WERI-Rb-1 (cell line): Measurements from ENCODE around the gene EBF4.

ENCODE experiments used
- DNase-seq: peaks from one replicate; pipeline ENCODE4 v3.0.0-alpha.2; 2020
- H3K27ac ChIP-seq: fragments of 250-450 bp; sonication (Bioruptor Pico); 2 replicates; pipeline ENCODE4 v1.5.1; 2020; ENCODE audit warnings: mild to moderate bottlenecking, moderate library complexity
- H3K27me3 ChIP-seq: fragments of 250-450 bp; sonication (Bioruptor Pico); 2 replicates; pipeline ENCODE4 v1.5.1; 2021; ENCODE audit warnings: mild to moderate bottlenecking, low read depth, moderate library complexity; ENCODE audit not compliant: insufficient read depth, severe bottlenecking
- H3K36me3 ChIP-seq: fragments of 250-450 bp; sonication (Bioruptor Pico); 2 replicates; pipeline ENCODE4 v1.5.1; 2020; ENCODE audit warnings: mild to moderate bottlenecking, moderate library complexity
- H3K4me3 ChIP-seq: 2 replicates; pipeline ENCODE4 v1.5.1; 2011; ENCODE audit warnings: low read depth, mild to moderate bottlenecking, control low read depth, low read length
- H3K9me3 ChIP-seq: fragments of 250-450 bp; sonication (Bioruptor Pico); 2 replicates; pipeline ENCODE4 v1.5.1; 2021; ENCODE audit warnings: mild to moderate bottlenecking, moderate library complexity; ENCODE audit not compliant: severe bottlenecking
- TF ChIP-seq, protein P1 (sequence below): IDR thresholded peaks from 2 replicates; pipeline ENCODE4 v1.5.1; 2011; ENCODE audit warnings: low read depth, mild to moderate bottlenecking, control low read depth, inconsistent platforms, low read length

Gene EBF4

DNA sequence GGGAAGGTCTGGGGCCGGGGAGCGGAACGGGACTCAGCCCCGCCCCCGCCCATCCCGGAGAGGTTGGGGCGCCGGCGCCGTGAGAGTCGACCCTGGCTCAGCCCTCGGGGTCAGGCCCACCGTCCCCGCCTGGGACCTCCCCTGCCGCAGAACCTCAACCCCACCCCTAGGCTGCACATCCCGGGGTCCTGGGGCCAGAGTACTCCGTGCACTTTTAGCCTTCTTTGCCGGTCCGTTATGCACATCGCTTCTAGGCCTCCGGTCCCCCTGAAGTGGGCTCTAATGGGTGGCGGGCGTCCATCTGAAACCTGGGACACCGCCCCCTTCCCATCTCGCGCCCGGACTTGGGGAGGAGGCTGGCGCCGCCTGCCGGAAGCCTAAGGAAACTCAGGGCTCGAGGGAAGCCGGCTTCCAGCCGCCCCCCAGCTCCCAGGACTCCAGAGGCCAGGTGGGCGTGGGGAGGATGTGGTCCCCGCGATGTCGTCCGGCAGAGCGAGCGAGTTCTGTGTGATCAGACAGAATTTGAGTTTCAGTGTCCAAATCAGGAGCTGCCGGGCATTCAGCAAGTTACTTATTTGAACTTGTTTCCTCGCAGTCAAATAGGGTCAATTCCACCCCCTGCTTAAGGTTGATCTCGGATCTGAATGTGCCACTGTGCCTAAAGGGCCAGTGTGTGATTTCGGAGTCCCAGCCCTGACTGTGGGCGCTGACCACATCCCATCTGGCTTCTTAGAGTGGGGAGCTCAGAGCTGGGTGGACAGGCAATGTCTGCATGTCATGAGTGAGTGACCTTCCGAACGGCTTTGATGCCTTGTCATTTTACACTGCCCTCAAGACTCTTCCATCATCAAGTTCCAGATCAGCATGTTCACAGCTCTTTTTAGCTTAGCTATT lies 60.2 kb downstream of the EBF4 start:
- TF ChIP-seq, protein P1, sequence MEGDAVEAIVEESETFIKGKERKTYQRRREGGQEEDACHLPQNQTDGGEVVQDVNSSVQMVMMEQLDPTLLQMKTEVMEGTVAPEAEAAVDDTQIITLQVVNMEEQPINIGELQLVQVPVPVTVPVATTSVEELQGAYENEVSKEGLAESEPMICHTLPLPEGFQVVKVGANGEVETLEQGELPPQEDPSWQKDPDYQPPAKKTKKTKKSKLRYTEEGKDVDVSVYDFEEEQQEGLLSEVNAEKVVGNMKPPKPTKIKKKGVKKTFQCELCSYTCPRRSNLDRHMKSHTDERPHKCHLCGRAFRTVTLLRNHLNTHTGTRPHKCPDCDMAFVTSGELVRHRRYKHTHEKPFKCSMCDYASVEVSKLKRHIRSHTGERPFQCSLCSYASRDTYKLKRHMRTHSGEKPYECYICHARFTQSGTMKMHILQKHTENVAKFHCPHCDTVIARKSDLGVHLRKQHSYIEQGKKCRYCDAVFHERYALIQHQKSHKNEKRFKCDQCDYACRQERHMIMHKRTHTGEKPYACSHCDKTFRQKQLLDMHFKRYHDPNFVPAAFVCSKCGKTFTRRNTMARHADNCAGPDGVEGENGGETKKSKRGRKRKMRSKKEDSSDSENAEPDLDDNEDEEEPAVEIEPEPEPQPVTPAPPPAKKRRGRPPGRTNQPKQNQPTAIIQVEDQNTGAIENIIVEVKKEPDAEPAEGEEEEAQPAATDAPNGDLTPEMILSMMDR = no peak

DNA sequence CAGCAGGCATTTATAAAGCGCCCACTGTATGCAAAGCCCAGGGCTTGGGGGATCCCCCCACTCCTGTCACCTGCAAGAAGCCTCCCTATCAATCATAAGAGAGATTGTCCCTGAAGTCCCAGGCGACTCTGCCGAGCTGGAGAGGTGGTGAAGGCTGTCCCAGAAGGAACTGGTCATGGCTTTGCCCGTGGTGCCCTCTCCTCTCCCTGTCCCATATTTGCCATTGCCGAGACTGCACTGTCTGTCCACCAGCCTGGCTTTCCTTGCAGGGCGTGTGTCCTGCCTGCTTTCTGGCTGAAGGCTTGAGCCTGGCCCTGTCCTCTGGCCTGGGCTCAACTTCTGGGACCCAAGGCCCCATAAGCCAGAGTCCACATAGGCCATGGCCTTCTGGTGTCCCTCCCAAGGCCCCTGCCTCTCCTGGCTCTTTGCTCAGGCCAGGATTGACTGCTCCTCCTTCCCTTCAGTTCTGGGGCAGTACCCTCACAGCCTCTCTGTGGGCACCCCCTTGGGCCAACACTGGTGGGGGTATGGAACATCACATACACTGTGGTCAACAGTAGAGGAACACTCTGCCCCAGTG lies 61.0 kb downstream of the EBF4 start:
- DNase-seq = no peak

More for the DNA sequence above, 60.2 kb downstream of the EBF4 start:
- Histone ChIP-seq H3K27me3 (no peaks in the 10 kb centered on the region), H3K27ac (no peak overlapping the region), H3K36me3 (no peaks in the 10 kb centered on the region), H3K4me3 (no peak overlapping the region), H3K9me3 (no peaks in the 10 kb centered on the region)
- no peak for DNase-seq

DNA sequence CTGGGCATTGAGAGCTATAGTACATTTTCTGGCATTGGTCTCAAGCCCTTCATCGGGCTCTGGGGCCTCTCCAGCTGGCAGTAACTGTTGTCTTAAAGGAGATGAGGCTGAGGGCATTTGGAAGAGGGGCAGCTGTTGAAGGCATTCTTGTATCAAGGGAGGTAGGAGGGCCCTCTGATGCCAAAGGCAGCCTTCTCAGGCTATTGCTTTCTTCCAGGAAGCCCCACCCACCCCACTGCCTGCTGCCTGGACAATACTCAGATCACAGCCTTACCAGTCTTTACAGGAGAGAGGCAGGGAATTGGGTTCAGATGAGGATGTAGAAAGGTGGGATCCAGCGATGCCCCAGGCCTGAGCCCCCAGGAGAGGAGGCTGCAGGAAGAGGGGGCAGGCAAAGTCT lies 61.8 kb downstream of the EBF4 start:
- Histone ChIP-seq H3K36me3 (no peaks in the 10 kb centered on the region), H3K27me3 (no peaks in the 10 kb centered on the region), H3K9me3 (no peaks in the 10 kb centered on the region), H3K4me3 (no peak overlapping the region), H3K27ac (no peak overlapping the region)
- TF ChIP-seq, protein P1 = no peak
- no peak for DNase-seq

More for the DNA sequence above, 61.0 kb downstream of the EBF4 start:
- Histone ChIP-seq H3K9me3 (no peaks in the 10 kb centered on the region), H3K27me3 (no peaks in the 10 kb centered on the region), H3K27ac (no peak overlapping the region), H3K4me3 (no peak overlapping the region), H3K36me3 (no peaks in the 10 kb centered on the region)
- TF ChIP-seq, protein P1 = no peak

DNA sequence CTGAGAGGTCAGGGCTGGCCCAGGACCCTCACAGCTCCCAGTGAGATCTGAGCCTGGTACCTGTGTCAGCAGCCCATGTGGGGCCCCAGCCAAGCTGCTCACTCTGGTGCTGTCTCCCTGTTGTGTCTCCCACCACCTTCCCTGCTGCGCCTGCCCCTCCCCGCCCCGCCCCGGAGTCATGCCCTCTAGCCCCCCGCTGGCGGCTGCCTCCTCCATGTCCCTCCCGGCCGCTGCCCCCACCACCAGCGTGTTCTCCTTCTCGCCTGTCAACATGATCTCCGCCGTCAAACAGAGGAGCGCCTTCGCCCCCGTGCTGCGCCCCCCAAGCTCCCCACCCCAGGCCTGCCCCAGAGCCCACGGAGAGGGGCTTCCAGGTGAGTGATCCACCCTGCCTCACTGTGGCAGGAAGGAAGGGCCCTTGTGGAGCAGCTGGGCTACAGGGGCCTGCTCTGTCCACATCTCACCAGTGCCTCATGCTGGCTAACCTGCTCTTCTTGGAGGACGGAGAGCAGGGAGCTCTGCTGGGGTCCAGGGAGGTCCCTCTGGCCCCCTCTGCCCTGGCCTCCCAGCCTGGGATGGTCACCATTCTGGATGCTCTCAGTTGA lies 63.0 kb downstream of the EBF4 start:
- Histone ChIP-seq H3K27ac (no peak overlapping the region), H3K27me3 (no peaks in the 10 kb centered on the region), H3K4me3 (no peak overlapping the region), H3K36me3 (no peaks in the 10 kb centered on the region), H3K9me3 (no peaks in the 10 kb centered on the region)
- TF ChIP-seq, protein P1 = no peak
- DNase-seq = no peak

DNA sequence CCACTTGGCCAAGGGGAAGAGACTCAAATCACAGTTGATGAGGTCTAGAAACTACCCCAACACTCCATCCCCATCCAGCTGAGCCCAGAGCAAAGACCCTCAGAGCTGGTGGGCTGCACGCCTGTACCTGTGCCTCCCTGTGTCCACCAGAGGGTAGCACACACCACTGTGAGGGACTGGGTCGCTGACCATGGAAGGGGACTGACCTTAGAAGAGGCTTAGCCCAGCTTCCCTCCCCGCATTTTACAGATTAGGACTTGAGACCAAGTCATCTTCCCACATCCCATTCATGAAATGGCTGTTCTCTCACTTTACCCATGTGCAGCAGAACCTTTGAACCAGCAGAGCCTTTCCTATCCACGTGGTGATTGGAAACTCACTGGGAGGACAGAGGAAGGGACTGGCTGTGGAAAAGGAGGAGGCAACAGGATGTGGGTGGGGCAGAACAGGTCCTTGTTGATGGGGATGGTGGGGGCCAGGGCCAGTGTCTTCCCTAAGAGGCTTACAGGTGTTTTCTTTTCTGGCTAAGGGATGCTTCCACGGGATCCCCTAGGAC lies 63.6 kb downstream of the EBF4 start:
- H3K27ac ChIP-seq = no peak overlapping the region
- peak; percentile 83 for DNase-seq

More for the DNA sequence above, 63.6 kb downstream of the EBF4 start:
- Histone ChIP-seq H3K36me3 (no peaks in the 10 kb centered on the region), H3K9me3 (no peaks in the 10 kb centered on the region), H3K27me3 (no peaks in the 10 kb centered on the region), H3K4me3 (no peak overlapping the region)
- TF ChIP-seq, protein P1 = peak; percentile 96
